Mucosa of gallbladder (tissue), 1 donor: ENCODE data around the gene BOD1L2. TPM values are rescaled to one million over a fixed set of nuclear protein-coding genes. Genes with fewer than 3 reads are reported as not detected.

Source experiments
- DNase-seq: peaks from one replicate; pipeline ENCODE4 v3.0.0-alpha.2; 2020; ENCODE audit warnings: low spot score
- total RNA-seq: library from RNA; stranded (reverse); gene quantifications from one replicate; pipeline ENCODE4 v1.2.1, GENCODE V29; 2021
- donor health status: DM: no; HTN: no; CAD: no.

Gene BOD1L2
- not detected for total RNA-seq

- no peak for DNase-seq
Observed at GRCh38 chr18:57146956-57147636, at the start of gene BOD1L2. BOD1L2 (plus strand) TSS chr18:57147087; CDS start chr18:57147313, 226 bp downstream.

- no peak for DNase-seq
Observed at GRCh38 chr18:57107140-57107832, 39.6 kb upstream of the BOD1L2 start.

GRCh38 chr18:57110290-57110689 lies 36.6 kb upstream of the BOD1L2 start:
- DNase-seq: no peak

- no peak for DNase-seq
Observed at GRCh38 chr18:57113799-57114420, 33.0 kb upstream of the BOD1L2 start.

- DNase-seq: no peak
Observed at GRCh38 chr18:57116598-57117132, 30.2 kb upstream of the BOD1L2 start.

GRCh38 chr18:57121542-57122112 lies 25.3 kb upstream of the BOD1L2 start:
- no peak for DNase-seq

GRCh38 chr18:57122936-57123510 lies 23.9 kb upstream of the BOD1L2 start:
- no peak for DNase-seq

GRCh38 chr18:57125627-57126026 lies 21.3 kb upstream of the BOD1L2 start:
- no peak for DNase-seq

- no peak for DNase-seq
Observed at GRCh38 chr18:57128220-57128932, 18.5 kb upstream of the BOD1L2 start.

GRCh38 chr18:57131101-57131500 lies 15.8 kb upstream of the BOD1L2 start:
- DNase-seq: no peak

- peak; percentile 20 for DNase-seq
Observed at GRCh38 chr18:57131782-57132181, 15.1 kb upstream of the BOD1L2 start.

- no peak for DNase-seq
Observed at GRCh38 chr18:57134618-57135135, 12.2 kb upstream of the BOD1L2 start.

GRCh38 chr18:57135699-57136098 lies 11.2 kb upstream of the BOD1L2 start:
- DNase-seq: no peak

GRCh38 chr18:57137847-57138246 lies 9.0 kb upstream of the BOD1L2 start:
- no peak for DNase-seq

- peak; percentile 95 for DNase-seq
Observed at GRCh38 chr18:57141208-57142129, 5.4 kb upstream of the BOD1L2 start.

GRCh38 chr18:57142324-57142723 lies 4.6 kb upstream of the BOD1L2 start:
- no peak for DNase-seq

GRCh38 chr18:57143265-57143664 lies 3.6 kb upstream of the BOD1L2 start:
- no peak for DNase-seq

GRCh38 chr18:57148263-57148662 lies 1.4 kb downstream of the BOD1L2 start:
- DNase-seq: no peak

GRCh38 chr18:57149051-57149450 lies 2.2 kb downstream of the BOD1L2 start:
- DNase-seq: no peak

- no peak for DNase-seq
Observed at GRCh38 chr18:57149531-57149930, 2.6 kb downstream of the BOD1L2 start.
